ENCODE measurements around the gene PRSS57.

DNA sequence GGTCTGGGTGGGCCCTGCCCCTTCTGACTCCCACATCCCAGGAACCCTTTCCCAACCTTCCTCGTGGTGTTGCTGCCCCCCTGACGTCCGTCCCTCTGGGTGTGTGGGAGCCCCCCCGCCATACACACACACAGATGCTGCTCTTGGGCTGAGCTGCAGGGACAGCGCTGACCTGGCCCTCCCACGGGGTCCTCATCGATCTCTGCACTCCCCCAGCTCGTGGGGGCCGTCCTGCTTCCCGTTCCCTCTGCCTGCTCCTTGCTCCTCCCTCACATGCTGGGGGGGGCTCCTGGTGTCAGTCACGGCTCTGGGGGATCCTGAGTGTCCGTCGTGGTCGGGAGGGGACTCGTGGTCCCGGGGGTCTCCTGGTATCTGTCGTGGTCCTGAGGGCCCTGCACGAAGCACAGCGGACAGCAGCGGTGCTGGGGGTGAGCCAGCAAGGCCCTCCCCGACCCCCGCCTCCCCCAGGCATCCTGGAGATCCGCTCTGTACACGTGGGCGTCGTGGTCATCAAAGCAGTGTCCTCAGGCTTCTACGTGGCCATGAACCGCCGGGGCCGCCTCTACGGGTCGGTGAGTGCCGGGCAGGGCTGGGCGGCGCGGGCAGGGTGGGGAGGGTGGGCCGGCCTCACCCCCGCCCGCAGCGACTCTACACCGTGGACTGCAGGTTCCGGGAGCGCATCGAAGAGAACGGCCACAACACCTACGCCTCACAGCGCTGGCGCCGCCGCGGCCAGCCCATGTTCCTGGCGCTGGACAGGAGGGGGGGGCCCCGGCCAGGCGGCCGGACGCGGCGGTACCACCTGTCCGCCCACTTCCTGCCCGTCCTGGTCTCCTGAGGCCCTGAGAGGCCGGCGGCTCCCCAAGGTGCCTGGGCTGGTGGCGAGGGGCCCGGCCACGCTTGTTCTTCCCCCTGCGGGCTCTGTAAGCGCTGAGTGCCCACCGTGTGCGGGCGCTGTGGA, 52.2 kb downstream of the PRSS57 start:
- TF ChIP-seq, protein P1, sequence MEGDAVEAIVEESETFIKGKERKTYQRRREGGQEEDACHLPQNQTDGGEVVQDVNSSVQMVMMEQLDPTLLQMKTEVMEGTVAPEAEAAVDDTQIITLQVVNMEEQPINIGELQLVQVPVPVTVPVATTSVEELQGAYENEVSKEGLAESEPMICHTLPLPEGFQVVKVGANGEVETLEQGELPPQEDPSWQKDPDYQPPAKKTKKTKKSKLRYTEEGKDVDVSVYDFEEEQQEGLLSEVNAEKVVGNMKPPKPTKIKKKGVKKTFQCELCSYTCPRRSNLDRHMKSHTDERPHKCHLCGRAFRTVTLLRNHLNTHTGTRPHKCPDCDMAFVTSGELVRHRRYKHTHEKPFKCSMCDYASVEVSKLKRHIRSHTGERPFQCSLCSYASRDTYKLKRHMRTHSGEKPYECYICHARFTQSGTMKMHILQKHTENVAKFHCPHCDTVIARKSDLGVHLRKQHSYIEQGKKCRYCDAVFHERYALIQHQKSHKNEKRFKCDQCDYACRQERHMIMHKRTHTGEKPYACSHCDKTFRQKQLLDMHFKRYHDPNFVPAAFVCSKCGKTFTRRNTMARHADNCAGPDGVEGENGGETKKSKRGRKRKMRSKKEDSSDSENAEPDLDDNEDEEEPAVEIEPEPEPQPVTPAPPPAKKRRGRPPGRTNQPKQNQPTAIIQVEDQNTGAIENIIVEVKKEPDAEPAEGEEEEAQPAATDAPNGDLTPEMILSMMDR (conservative IDR thresholded peaks at IDR 0.05) = no peak
- TF ChIP-seq ZFX (IDR thresholded peaks at IDR 0.05) = no peak

Measured in C4-2B (cell line).